Endometrium (tissue), 2 donors: ENCODE measurements around the gene CHCT1.
A peak's percentile ranks its signal among the peaks of the same experiment; 100 is the strongest.
"Not testable (repeated sequence)": the region's sequence is repeated elsewhere in the genome, so short reads cannot be mapped to it uniquely, and the experiment has no call there.

Experiments
- FAIRE-seq: peaks from 2 replicates; lab custom pipeline; 2012; peaks lifted over from hg19 to GRCh38; lab: Jason Lieb, UNC
- donor health status: control.
- donor health status: control.

The CHCT1 gene

DNA sequence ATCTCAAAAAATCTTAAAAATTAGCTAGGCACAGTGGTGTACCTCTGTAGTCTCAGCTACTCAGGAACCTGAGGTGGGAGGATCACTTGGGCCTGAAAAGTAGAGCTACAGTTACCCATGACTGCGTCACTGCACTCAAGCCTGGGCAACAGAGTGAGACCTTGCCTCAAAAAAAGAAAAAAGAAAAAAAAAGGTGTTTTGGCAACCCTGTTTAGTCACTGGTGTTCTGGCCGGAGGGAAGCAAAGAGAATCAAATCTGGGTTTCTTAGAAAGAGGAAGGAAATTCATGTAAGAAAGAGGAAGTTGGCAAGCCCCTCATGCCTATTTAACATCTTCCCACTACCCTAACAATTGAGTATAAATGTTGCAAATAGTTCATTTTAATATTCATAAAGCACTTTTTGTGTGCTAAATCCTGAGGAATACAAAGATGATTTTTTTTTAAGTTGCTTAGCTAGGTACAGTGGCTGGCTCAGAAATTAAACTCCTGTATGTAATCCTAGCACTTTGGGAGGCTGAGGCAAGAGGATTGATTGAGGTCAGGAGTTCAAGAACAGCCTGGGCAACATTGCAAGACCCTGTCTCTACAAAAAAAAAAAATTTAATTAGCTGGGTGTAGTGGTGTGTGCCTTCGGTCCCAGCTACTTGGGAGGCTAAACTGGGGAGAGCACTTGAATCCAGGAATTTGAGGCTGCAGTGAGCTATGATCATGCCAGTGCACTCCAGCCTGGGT is 23.9 kb upstream of the CHCT1 start:
- FAIRE-seq = no peak

DNA sequence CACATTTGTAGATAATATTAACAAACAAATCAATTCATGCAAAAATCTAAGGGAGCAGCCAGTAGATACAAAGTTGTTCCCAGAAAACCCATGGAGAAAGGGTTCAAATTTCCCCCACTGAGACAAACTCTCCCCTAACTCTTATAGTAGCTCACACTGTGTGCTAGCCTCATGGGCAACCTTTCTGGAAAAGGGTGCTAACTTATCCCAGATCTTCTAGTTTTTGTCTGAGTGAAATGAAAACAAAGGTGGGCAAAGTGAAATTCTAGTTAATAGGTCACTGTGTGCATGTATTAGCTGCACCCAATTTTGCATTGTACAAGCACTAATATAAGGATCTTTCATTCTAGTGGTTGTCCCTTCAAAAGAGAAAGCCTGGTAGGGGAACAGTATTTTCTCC is 20.5 kb upstream of the CHCT1 start:
- FAIRE-seq = no peak

DNA sequence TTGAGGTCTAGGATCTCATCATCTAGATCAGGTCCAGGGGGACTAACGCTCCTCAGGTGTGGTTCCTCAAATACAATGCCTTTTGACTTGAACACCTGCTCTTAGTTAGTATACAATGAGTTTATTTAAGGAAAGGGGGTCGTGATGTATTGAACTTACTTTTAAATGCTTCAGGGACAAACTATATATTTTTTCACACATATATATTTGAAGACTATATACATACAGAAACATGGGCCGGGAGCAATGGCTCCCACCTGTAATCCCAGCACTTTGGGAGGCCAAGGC is 18.8 kb upstream of the CHCT1 start:
- FAIRE-seq = no peak

DNA sequence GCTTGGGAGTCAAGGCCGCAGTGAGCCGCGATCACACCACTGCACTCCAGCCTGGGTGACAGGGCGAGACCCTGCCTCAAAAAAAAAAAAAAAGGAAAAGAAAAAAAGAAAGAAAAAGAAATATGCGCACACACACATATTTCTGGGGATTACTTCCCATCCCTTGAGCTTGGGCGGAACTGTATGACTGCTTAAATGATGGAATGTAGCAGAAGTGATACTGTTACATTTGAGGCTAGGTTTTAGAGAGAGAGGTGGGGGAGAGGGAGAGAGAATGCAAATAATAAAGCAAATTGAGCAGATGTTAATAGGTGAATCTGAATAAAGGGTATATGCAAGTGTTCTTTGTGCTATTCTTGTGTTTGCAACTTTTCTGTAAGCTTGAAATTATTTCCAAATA is 18.3 kb upstream of the CHCT1 start:
- FAIRE-seq = no peak

DNA sequence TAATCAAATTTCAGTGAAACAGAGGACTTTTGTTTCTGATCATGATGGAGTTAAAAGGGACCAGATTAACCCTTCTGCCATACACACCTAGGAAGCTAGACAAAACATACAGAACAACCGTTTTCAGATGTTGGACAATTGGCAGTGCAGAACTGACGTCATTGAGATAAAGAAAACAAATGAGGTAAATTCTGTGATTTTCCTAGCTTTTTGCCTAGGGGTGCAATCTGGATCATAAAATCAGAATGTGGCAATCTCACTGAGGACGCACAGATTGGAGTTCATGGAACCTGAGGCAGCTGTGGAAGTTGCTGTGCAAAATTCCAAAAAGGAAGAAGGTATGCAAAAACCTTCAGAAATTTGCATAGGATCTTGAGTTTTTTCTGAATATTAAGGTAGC is 15.4 kb upstream of the CHCT1 start:
- FAIRE-seq = no peak

DNA sequence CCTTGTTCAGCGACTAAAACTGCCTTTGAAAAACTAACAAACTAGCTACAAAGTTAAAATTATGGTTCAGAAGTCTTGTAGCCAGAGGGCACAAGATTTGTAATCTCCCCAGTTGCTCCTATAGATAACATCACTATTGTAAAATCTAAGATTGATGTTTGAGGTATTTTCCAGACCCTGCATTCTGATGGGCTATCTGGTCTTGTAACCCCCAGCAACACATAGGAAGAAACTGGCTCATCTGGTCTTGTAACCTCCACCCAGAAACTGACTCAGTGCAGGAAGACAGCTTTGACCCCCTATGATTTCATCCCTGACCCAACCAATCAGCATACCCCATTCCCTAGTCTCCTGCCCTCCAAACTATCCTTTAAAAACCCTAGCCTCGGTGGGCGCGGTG is 12.3 kb upstream of the CHCT1 start:
- FAIRE-seq = no peak

- no peak for FAIRE-seq
Observed at GRCh38 chr17:60412701-60413100, 9.6 kb upstream of the CHCT1 start.

DNA sequence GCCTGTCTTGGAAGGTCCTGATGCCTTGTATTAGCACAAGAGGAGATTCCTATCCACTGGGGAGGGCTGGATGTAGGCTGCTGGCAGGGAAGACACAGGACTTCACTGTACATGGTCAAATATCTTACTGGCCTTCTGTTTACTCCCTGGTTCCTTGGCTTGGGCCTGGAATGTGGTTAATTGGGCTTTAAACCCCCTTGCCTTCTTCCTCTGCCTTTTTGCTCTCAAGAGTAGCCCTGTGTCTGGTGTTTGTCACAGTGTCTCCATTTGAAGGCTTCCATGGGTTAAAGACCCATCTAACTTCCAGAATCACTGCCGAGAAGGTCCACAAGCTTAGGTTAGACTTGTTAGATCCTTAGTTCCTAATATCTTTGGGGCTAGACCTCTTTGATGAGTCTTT is 7.1 kb upstream of the CHCT1 start:
- no peak for FAIRE-seq

- FAIRE-seq = no peak
Observed at GRCh38 chr17:60416368-60416925, 5.8 kb upstream of the CHCT1 start.

- FAIRE-seq = not testable (repeated sequence)
Observed at GRCh38 chr17:60419003-60419402, 3.3 kb upstream of the CHCT1 start.

DNA sequence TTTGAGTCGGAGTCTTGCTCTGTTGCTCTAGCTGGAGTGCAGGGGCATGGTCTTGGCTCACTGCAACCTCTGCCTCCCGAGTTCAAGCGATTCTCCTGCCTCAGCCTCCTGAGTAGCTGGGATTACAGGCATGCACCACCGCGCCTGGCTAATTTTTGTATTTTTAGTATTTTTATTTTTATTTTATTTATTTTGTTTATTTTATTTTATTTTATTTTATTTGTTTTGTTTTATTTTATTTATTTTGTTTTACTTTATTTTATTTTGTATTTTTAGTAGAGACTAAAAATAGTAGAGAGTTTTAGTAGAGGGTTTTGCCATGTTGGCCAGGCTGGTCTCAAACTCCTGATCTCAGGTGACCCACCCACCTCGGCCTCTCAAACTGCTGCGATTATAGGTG is 2.4 kb upstream of the CHCT1 start:
- not testable (repeated sequence) for FAIRE-seq

DNA sequence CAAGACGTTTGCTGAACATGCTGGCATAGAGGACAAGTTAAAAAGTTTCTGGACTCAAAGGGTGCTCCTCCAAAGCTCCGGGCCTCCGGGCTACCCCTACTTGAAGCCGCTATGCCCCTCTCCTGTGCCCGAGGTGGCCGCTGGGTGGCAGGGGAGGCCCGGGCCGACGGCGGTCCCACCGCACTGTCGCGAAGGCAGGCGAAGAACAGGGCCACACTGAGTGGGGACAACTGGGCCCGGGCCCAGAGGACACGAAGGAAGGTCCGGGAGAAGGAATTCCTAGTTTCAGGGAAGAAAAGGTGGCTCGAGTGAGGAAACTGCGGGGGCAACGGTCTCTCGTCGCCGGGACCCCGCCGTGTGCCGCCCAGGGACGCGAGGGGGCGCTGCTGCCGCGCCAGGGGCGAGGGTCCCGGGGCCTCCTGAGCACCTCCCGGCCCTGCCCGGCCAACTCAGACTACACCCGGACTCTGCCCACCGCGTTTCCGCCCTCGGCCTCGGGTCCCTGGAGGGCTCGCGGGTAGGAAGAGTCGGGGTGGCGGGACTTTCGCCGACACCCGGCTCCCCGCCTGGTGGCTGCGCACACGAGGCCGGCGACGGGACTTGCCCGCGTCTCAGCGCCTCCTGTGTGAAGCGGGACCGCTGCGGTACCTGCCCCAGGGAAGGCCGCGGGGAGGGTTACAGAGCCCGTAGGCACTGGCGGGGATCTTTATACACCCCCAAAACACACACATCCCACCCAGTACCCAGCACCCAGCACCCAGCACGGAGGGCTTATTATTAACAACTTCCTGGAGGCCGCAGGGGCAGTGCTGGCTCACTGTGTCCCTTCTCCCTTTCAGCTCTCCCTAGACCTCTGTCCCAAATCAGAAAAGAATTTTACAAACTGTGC is 772 bp upstream of the CHCT1 start:
- no peak for FAIRE-seq

- FAIRE-seq = no peak
Observed at GRCh38 chr17:60423865-60424264, 1.6 kb downstream of the CHCT1 start.

GRCh38 chr17:60425626-60426025 is 3.3 kb downstream of the CHCT1 start:
- no peak for FAIRE-seq

DNA sequence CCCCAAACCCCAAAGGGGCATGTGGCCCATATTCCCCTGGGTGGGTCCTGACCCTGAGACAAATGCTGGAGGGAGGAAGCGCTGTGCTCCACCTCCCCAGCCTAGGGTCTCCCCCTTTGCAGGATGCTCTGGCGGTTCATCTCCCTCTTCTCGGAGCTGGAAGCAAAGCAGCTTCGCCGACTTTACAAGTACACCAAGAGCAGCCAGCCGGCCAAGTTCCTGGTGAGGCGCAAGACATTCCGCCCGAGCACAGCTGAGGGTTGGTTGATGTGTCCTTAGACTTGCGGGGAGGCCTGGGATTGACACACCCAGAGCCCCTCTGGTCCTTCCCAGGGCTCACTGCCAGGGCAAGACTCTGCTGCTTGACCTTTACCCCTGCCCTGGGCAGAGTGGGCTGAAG is 4.3 kb downstream of the CHCT1 start:
- FAIRE-seq = no peak

DNA sequence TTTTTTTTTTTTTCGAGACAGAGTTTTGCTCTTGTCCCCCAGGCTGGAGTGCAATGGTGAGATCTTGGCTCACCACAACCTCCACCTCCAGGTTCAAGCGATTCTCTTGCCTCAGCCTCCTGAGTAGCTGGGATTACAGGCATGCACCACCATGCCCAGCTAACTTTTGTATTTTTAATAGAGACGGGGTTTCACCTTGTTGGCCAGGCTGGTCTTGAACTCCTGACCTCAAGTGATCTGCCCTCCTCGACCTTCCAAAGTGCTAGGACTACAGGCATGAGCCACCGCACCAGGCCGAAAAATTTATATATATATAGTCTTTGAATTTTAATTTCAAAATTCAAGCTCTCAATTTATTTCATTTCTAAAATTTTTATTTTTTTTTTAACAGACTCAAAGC is 6.2 kb downstream of the CHCT1 start:
- not testable (repeated sequence) for FAIRE-seq

- FAIRE-seq = not testable (repeated sequence)
Observed at GRCh38 chr17:60430561-60430960, 8.3 kb downstream of the CHCT1 start.

GRCh38 chr17:60433021-60433997 is 11.0 kb downstream of the CHCT1 start:
- FAIRE-seq = not testable (repeated sequence)

- peak; percentile 83 for FAIRE-seq
Observed at GRCh38 chr17:60435244-60436167, 13.2 kb downstream of the CHCT1 start.

DNA sequence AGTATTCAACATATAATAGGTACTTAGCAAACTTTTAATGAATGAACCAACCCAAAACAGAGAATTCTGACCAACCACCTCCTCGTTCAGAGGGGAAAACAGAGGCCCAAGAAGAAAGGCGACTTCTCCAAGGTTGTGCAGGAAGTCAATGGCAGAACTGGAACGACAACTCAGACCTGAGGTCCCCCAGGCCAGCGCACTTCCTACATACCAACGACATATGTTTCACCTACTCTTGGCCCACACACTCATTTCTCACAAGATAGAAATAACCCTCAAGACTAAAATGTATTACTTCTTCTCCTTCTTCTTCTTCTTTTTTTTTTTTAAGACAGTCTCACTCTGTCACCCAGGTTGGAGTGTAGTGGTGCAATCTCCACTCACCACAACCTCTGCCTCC is 14.4 kb downstream of the CHCT1 start:
- FAIRE-seq = no peak

DNA sequence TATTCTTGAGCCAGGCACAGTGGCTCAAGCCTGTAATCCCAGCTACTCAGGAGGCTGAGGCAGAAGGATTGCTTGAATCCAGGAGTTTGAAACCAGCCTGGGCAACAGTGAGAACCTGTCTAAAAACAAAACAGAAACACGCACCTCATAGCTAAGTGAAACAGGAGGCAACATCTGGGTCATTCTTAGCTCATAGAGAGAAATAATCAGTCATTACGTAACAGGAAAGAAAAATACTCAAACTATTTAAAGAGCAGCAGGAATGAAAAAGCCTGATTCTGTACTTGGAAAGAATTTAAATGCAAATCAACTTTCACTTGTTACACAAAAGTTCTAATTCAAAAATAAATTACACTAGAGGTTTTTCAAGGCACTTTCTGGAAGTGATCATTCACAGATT is 17.2 kb downstream of the CHCT1 start:
- FAIRE-seq = no peak
